GM23338 (cell line): ENCODE data around the gene FAM156B.

Experiments
- CREB1 ChIP-seq: fragments of 250-450 bp; sonication (Bioruptor Pico); IDR thresholded peaks from 2 replicates; pipeline ENCODE4 v1.5.0; 2020; ENCODE audit warnings: low read depth, mild to moderate bottlenecking, moderate library complexity
- CTCF ChIP-seq, 2 experiments: fragments of 200-600 bp in 1 of 2; sonication (generic) in 1 of 2; conservative IDR thresholded peaks; 2 replicates each; pipeline versions ENCODE4 v1.5.1 to v1.6.1; 2016 to 2017; ENCODE audit warnings: antibody characterized with exemption in 2 of 2, low read depth in 2 of 2, mild to moderate bottlenecking in 2 of 2, moderate library complexity in 1 of 2
- ETS1 ChIP-seq: IDR thresholded peaks from 2 replicates; pipeline ENCODE4 v1.6.1; 2016; ENCODE audit warnings: antibody characterized with exemption
- EZH2 ChIP-seq: fragments of 200-600 bp; sonication (generic); IDR thresholded peaks from one replicate; pipeline ENCODE4 v1.8.0; 2017; ENCODE audit warnings: antibody characterized with exemption, mild to moderate bottlenecking, low read depth; ENCODE audit not compliant: unreplicated experiment
- EZH2phosphoT487 ChIP-seq: fragments of 200-600 bp; sonication (generic); IDR thresholded peaks from one replicate; pipeline ENCODE4 v1.8.1; 2018; ENCODE audit warnings: antibody characterized with exemption; ENCODE audit not compliant: unreplicated experiment
- JUNB ChIP-seq: IDR thresholded peaks from one replicate; pipeline ENCODE4 v1.6.1; 2016; ENCODE audit warnings: antibody characterized with exemption; ENCODE audit not compliant: unreplicated experiment
- POLR2AphosphoS5 ChIP-seq: IDR thresholded peaks from 2 replicates; pipeline ENCODE4 v1.6.1; 2016; ENCODE audit warnings: antibody characterized with exemption, low read depth
- REST ChIP-seq: IDR thresholded peaks from one replicate; pipeline ENCODE4 v1.6.1; 2018; ENCODE audit warnings: antibody characterized with exemption; ENCODE audit not compliant: unreplicated experiment
- STAT1 ChIP-seq: IDR thresholded peaks from one replicate; pipeline ENCODE4 v1.6.1; 2016; ENCODE audit warnings: antibody characterized with exemption; ENCODE audit not compliant: unreplicated experiment
- ZNF331 ChIP-seq: fragments of 250-450 bp; sonication (Bioruptor Pico); IDR thresholded peaks from 2 replicates; pipeline ENCODE4 v1.5.0; 2020; ENCODE audit warnings: low read depth, mild to moderate bottlenecking, moderate library complexity
- ZNF462 ChIP-seq: fragments of 250-450 bp; sonication (Bioruptor Pico); IDR thresholded peaks from 2 replicates; pipeline ENCODE4 v1.5.0; 2020; ENCODE audit warnings: mild to moderate bottlenecking, moderate library complexity

GRCh38 chrX:52874661-52875060 lies 22.5 kb upstream of the FAM156B start:
- TF ChIP-seq CTCF (conservative IDR thresholded peaks at IDR 0.05; ENCODE audit: low read depth in 2 of 2) = no peak
- no peak for TF ChIP-seq CREB1 (CRISPR knock-in tag)
- TF ChIP-seq REST = no peak
- TF ChIP-seq EZH2 = no peak
- TF ChIP-seq POLR2AphosphoS5 = no peak
- TF ChIP-seq STAT1 = no peak
- no peak for TF ChIP-seq EZH2phosphoT487
- no peak for TF ChIP-seq ZNF331 (CRISPR knock-in tag)
- TF ChIP-seq JUNB = no peak
- no peak for TF ChIP-seq ZNF462
- no peak for TF ChIP-seq ETS1
